Mesenteric fat pad (tissue), 1 donor: ENCODE measurements around the gene TUT4. TPM values are rescaled to one million over a fixed set of nuclear protein-coding genes. Genes with fewer than 3 reads are reported as not detected.

Source experiments
- DNase-seq: peaks from one replicate; pipeline ENCODE4 v3.0.0-alpha.2; 2020; ENCODE audit warnings: low spot score
- total RNA-seq: library from RNA; stranded (reverse); fragmentation: NEBNext Ultra II Directional; extraction: Animal tissue kit (Norgen Biotek cat#: 25700); gene quantifications from one replicate; pipeline ENCODE4 v1.2.1, GENCODE V29; 2021
- donor health status: DM: yes; HTN: yes; CAD: no.

Gene TUT4
- total RNA-seq, 1 donor from 2014 or later = 39.9 TPM

DNA sequence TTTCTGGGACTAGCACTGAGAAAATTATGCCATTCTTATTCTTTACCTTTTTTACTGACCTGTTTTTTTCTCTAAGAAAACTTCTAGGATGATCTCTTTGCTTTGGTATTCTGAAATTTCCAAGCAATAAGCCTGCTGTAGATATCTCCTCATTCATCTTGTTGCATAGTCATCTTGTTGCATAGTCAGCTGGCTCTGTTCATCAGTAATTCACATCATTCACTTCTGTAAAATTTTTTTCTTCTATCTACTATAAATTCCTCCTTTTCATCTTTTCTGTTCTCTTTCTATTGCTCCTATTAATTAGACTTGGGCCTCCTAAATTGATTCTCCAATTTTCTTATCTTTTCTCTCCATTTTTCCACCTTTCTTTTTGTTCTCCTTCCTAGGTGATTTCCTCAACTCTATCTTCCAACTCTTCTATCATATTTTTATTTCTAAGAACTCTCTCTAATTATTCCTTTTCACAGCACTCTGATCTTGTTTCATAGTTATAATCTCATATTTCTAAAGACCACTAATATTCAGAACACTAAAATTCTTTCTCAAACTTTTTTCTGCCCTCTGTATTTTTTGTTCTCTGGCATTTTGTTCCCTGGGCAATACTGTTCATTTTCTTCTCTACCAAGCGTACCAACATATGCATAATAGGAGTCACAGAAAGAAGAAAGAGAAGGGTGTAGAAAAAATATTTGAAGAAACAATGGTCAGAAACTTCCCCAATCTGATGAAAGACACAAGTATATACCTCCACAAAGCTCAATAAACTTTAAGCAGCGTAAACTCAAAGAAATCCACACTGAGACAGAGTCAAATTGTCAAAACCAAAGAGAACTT is 17.7 kb downstream of the TUT4 start:
- DNase-seq = no peak

DNA sequence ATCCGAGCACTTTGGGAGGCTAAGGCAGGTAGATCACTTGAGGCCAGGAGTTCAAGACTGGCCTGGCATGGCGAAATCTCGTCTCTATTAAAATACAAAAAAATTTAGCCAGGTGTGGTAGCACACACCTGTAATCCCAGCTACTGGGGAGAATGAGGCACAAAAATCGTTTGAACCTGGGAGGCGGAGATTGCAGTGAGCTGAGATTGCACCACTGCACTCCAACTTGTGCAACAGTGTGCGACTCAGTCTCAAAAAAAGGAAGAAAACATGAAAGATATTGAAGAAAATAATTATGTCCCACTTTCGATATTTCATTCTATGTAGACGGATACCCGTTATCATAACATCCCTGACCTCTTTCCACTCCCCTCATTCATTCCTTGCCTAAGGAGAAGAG is 19.2 kb downstream of the TUT4 start:
- no peak for DNase-seq

DNA sequence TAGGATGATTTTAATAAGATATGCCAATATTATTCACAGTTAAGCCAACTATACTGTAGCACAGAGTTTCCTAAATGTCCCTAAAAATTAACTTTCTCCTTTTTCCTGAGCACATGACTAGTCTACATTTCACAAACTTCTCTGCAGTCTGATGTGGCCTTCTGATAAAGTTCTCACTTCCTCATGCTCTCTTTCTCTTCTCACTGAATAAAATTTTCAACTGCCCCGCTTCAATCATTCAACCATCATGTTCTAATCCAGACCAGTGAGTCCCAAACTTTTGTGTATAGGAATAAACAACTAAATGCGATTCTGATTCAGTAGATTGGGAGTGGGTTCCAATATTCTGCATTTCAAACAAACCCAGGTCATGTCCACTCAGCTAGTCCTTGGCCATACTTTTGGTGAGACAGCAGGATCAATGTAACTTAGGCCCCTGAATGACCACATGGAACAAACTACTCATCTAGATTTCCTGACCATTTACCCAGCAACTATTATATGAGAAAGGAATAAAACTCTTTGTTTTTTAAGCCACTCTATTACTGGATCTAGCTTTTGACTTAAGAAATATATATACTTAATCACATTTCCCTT is 20.1 kb downstream of the TUT4 start:
- no peak for DNase-seq

DNA sequence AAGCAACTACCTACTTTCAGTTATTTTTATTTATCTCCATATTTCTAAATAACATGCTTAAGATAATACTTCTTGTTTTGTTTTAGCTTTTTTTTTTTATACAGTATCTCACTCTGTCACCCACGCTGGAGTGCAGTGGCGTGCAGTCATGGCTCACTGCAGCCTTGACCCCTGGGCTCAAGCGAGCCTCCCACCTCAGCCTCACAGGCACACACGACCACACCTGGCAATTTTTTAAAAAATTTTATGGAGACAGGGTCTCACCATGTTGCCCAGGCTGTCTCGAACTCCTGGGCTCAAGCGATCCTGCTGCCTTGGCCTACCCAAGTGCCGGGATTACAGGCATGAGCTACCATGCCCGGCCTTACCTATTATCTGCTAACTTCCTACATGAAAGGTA is 20.6 kb downstream of the TUT4 start:
- no peak for DNase-seq

GRCh38 chr1:52531249-52531872 is 21.5 kb downstream of the TUT4 start:
- no peak for DNase-seq

GRCh38 chr1:52530563-52531144 is 22.2 kb downstream of the TUT4 start:
- DNase-seq = no peak

- DNase-seq = no peak
Measured at GRCh38 chr1:52523376-52523775, 29.5 kb downstream of the TUT4 start.

DNA sequence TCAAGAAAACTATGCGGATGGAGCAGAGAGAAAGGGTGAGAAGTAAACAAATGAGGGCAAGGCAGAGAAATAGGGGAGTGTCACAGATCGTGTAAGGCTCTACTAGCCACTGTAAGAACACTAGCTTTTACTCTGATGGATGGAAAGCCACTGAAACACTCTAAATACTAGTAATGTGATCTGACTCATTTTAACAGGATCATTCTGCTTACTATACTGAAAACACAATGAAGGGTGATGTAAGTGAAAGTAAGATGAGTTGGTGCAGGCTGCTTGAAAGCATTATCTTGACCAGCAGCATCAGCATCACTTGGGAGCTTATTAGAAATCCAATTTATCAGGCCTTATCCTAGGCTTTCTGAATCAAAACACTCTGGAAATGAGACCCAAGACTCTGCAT is 32.7 kb downstream of the TUT4 start:
- DNase-seq = no peak

DNA sequence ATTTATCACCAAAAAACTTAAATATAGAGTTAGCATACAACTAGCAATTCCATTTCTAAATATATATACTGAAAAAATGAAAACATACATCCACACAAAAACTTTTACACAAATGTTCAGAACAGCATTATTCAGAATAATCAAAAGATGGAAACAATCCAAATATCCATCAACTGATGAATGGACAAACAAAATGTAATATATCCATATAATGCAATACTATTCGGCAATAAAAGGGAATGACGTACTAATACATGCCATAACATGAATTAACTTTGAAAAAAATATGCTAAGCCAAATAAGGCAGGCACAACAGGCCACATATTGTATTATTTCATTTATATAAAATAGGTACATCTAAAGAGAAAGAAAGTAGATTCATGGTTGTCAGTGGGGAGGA is 33.9 kb downstream of the TUT4 start:
- no peak for DNase-seq

GRCh38 chr1:52511851-52512615 is 40.9 kb downstream of the TUT4 start:
- no peak for DNase-seq

DNA sequence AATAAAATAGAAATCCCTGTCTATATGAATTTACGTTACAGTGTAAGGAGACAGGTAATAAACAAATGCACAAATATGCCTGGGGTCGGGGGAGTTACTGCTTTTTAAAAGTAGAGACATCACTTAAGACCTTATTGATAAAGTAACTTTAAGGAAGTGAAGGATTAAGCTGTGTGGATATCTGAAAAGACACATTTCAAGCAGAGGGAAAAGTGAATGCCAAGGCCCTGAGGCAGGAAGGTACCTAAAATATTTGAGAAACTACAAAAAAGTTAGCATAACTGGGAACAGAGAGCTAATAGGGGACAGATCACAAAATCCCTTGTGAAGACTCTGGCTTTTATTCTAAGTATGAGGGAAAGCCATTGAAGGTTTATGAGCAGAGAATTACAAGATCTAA is 41.5 kb downstream of the TUT4 start:
- DNase-seq = no peak

- no peak for DNase-seq
Measured at GRCh38 chr1:52506920-52507546, 45.9 kb downstream of the TUT4 start.

DNA sequence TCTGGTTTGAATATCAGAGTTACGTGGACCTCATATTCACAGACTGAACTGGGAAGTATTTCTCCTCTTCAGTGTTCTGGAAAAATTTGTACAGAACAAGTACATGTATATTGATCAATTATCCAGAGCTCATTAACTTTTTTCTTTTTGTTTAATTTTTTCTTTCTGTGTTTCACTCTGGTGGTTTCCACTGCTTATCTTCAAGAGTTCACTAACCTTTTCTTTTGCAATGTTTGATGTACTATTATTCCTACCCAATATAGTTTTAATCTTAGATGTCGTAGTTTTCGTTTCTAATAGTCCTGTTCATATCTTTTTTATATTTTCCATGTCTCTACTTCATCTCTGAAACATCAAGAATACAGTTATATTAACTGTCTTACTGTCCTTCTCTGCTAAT is 46.5 kb downstream of the TUT4 start:
- no peak for DNase-seq

- DNase-seq = no peak
Measured at GRCh38 chr1:52504720-52505119, 48.2 kb downstream of the TUT4 start.

DNA sequence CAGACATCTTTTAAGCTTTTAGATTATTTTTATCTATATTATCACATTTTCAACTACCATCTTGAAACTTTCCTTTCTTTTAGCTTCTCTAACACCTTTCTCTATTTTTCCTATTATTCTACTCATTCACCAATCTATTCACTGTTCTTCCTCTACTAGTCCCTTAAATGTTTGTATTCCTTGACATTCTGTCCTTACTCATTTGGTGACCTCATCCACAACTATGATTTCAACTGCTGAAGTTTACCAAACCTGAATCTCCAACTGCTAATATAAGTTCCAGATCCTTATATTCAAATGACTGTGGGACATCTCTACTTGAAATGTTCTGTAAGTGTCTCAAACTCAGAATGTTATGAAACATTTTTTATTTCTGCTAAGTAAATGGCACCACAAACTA is 49.2 kb downstream of the TUT4 start:
- no peak for DNase-seq

DNA sequence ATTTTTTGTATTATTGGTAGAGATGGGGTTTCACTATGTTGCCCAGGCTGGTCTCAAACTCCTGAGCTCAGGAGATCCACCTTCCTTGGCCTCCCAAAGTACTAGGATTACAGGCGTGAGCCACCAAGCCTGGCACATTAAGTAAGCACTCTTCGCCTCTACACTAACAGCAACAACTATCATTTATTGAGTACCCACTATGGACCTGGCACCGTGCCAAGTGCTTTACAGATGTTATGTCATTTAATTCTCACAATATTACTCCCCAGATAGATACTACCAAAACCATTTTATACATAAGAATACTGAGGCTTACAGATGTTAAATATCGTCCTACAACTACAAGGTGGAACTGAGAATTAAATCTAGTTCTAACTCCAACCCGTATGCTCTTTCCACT is 50.1 kb downstream of the TUT4 start:
- no peak for DNase-seq

GRCh38 chr1:52487632-52488031 is 65.3 kb downstream of the TUT4 start:
- no peak for DNase-seq

- no peak for DNase-seq
Measured at GRCh38 chr1:52482326-52483004, 70.4 kb downstream of the TUT4 start.

GRCh38 chr1:52479076-52479475 is 73.8 kb downstream of the TUT4 start:
- no peak for DNase-seq

DNA sequence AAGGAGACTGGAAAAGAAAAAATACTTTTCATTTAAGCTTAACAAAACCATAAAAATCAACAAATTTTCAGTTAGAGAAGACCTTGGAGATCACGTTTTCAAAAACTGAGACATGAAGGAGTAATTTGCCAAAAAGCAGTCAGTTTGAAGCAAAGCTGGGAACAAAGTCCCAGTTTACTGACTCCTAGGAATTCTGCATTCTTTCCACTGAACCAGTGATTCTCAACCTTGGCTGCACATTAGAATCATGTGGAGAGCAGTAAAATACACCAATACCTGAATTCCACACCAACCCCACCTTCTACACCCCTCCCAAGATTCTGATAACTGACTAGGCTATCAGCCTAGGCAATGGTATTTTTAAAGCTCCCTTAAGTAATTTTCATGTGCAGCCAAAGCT is 75.0 kb downstream of the TUT4 start:
- no peak for DNase-seq
